Gastrocnemius medialis (tissue), 4 donors: Measurements from ENCODE around the gene RERE.

Source experiments
- POLR2A ChIP-seq, 2 donors: fragments of 450-650 bp; IDR thresholded peaks; one replicate each; pipeline ENCODE4 v1.6.1; 2017; ENCODE audit warnings: antibody characterized with exemption in 2 of 2, mild to moderate bottlenecking in 2 of 2, moderate library complexity in 2 of 2
- TF ChIP-seq, protein P1 (sequence below), 5 experiments: fragments of 450-650 bp in 3 of 5; fragments of 200-600 bp in 2 of 5; sonication (generic) in 2 of 5; IDR thresholded peaks in 4 of 5; conservative IDR thresholded peaks in 1 of 5; 1 replicate in 4 of 5; 2 replicates in 1 of 5; pipeline ENCODE4 v1.5.1; 2016 to 2019; ENCODE audit warnings: antibody characterized with exemption in 5 of 5, mild to moderate bottlenecking in 3 of 5, moderate library complexity in 3 of 5

DNA sequence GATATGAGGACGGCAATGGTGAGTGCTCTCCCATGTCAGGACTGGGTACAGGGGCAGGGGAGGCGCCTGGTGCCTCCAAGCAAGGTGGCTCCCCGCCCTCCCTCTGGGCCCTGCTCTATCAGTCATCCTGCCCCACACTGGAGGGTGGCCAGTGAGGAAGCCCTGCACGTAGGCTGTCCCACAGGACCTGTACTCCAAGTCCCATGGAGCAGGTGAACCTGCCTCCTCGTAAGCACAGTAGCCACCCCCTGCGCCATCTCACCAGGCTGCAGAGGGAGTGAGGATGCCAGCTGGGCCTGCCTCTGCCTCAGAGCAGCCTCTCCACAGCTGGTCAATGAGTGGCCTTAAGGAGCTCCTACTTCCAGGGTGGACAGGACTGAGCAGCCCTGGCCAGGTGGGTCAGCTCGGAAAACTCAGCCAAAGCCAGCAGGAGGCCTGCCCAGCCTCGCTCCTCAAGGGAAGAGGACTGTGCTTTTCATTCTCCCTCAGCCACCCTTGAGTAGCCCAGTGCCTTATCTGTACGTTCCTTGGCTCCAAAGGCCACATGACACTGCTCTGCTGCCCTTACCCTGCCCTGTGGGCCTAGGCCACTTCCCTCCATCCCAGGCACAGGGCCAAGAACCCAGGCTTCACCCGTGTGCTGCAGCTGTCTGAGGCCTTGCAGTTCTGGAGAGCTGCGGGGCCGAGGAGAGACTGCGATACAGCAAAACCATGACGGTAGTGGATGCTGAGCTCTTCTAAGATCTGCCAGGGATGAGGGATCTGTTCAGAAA, 459.9 kb downstream of the RERE start:
- TF ChIP-seq, protein P1, sequence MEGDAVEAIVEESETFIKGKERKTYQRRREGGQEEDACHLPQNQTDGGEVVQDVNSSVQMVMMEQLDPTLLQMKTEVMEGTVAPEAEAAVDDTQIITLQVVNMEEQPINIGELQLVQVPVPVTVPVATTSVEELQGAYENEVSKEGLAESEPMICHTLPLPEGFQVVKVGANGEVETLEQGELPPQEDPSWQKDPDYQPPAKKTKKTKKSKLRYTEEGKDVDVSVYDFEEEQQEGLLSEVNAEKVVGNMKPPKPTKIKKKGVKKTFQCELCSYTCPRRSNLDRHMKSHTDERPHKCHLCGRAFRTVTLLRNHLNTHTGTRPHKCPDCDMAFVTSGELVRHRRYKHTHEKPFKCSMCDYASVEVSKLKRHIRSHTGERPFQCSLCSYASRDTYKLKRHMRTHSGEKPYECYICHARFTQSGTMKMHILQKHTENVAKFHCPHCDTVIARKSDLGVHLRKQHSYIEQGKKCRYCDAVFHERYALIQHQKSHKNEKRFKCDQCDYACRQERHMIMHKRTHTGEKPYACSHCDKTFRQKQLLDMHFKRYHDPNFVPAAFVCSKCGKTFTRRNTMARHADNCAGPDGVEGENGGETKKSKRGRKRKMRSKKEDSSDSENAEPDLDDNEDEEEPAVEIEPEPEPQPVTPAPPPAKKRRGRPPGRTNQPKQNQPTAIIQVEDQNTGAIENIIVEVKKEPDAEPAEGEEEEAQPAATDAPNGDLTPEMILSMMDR (IDR thresholded peaks at IDR 0.05 in 4 of 5, conservative IDR thresholded peaks at IDR 0.05 in 1 of 5), result no peak
- TF ChIP-seq POLR2A (IDR thresholded peaks at IDR 0.05), result no peak
